MM.1S (cell line): ENCODE results near the gene KDM3A.

Experiments
- DNase-seq: peaks from one replicate; pipeline ENCODE4 v3.0.0-alpha.2; 2015
- H2AFZ ChIP-seq: fragments of 300-600 bp; sonication (generic); 2 replicates; pipeline ENCODE4 v1.6.0; 2016; ENCODE audit warnings: antibody characterized with exemption, low read length
- H3F3A ChIP-seq: fragments of 300-600 bp; sonication (generic); 2 replicates; pipeline ENCODE4 v1.6.1; 2016; ENCODE audit warnings: mild to moderate bottlenecking, antibody characterized with exemption, low read length, moderate library complexity, mixed read lengths; ENCODE audit not compliant: insufficient read depth
- H3K27ac ChIP-seq: fragments of 300-600 bp; sonication (generic); 2 replicates; pipeline ENCODE4 v1.5.1; 2016; ENCODE audit warnings: mild to moderate bottlenecking, low read length
- H3K27me3 ChIP-seq: fragments of 300-600 bp; sonication (generic); replicated peaks from 2 replicates; pipeline ENCODE4 v1.6.0; 2016; ENCODE audit warnings: low read length; ENCODE audit not compliant: insufficient read depth
- H3K36me3 ChIP-seq: fragments of 300-600 bp; sonication (generic); replicated peaks from 2 replicates; pipeline ENCODE4 v1.6.1; 2016; ENCODE audit warnings: mild to moderate bottlenecking, low read length, mixed read lengths; ENCODE audit not compliant: insufficient read depth
- H3K4me1 ChIP-seq: fragments of 300-600 bp; sonication (generic); 2 replicates; pipeline ENCODE4 v1.6.1; 2016; ENCODE audit warnings: low read length, mixed read lengths
- H3K4me2 ChIP-seq: fragments of 300-600 bp; sonication (generic); 2 replicates; pipeline ENCODE4 v1.6.0; 2016; ENCODE audit warnings: low read depth, low read length
- H3K4me3 ChIP-seq: fragments of 300-600 bp; sonication (generic); 2 replicates; pipeline ENCODE4 v1.5.1; 2016; ENCODE audit warnings: low read length, mixed read lengths
- H3K79me2 ChIP-seq: fragments of 300-600 bp; sonication (generic); 2 replicates; pipeline ENCODE4 v1.6.1; 2016; ENCODE audit warnings: mixed run types, low read length, mixed read lengths
- H3K9ac ChIP-seq: fragments of 300-600 bp; sonication (generic); 2 replicates; pipeline ENCODE4 v1.6.1; 2016; ENCODE audit warnings: low read length, mixed read lengths
- H3K9me2 ChIP-seq: fragments of 300-600 bp; sonication (generic); replicated peaks from 2 replicates; pipeline ENCODE4 v1.6.1; 2016; ENCODE audit warnings: mild to moderate bottlenecking, low read length, mixed read lengths; ENCODE audit not compliant: insufficient read depth
- H3K9me3 ChIP-seq: fragments of 300-600 bp; sonication (generic); replicated peaks from 2 replicates; pipeline ENCODE4 v1.6.1; 2016; ENCODE audit warnings: mild to moderate bottlenecking, low read length, mixed read lengths; ENCODE audit not compliant: insufficient read depth
- H4K20me1 ChIP-seq: fragments of 300-600 bp; sonication (generic); 2 replicates; pipeline ENCODE4 v1.6.1; 2016; ENCODE audit warnings: mild to moderate bottlenecking, low read length, moderate library complexity, mixed read lengths; ENCODE audit not compliant: insufficient read depth
- EZH2 ChIP-seq: fragments of 300-600 bp; sonication (generic); optimal IDR thresholded peaks from 2 replicates; pipeline ENCODE3; 2017; ENCODE audit warnings: low read depth, mild to moderate bottlenecking, antibody characterized with exemption, low read length, mixed read lengths
- EZH2phosphoT487 ChIP-seq: fragments of 300-600 bp; sonication (generic); IDR thresholded peaks from 2 replicates; pipeline ENCODE4 v1.6.1; 2018; ENCODE audit warnings: antibody characterized with exemption, low read length
- TF ChIP-seq, protein P1 (sequence below): fragments of 300-600 bp; sonication (generic); IDR thresholded peaks from 2 replicates; pipeline ENCODE4 v1.5.1; 2016; ENCODE audit warnings: antibody characterized with exemption, low read length, mixed read lengths

The KDM3A gene

DNA sequence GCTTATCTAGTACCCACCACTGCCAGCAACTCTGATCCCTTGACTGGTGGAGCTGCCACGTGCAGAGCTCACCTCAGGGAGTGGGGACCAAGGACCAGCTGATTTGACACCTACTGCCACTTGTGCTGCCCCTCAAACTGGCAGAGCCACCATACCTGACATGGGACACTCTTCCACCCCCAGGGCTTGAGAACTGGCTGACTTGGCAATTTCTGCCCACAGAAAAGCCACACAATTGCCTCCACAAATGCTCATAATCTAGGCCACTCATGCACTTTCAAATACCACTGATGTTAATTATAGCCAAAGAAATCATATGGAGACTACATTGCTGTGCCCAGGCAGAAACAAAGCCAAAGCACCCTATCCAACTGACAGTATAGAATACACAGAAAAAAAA, 11.8 kb upstream of the KDM3A start:
- Histone ChIP-seq H3K27me3 (no peaks in the 10 kb centered on the region), H3F3A (no peaks in the 10 kb centered on the region)
- TF ChIP-seq EZH2 (no peak), EZH2phosphoT487 (no peak)
- TF ChIP-seq, protein P1, sequence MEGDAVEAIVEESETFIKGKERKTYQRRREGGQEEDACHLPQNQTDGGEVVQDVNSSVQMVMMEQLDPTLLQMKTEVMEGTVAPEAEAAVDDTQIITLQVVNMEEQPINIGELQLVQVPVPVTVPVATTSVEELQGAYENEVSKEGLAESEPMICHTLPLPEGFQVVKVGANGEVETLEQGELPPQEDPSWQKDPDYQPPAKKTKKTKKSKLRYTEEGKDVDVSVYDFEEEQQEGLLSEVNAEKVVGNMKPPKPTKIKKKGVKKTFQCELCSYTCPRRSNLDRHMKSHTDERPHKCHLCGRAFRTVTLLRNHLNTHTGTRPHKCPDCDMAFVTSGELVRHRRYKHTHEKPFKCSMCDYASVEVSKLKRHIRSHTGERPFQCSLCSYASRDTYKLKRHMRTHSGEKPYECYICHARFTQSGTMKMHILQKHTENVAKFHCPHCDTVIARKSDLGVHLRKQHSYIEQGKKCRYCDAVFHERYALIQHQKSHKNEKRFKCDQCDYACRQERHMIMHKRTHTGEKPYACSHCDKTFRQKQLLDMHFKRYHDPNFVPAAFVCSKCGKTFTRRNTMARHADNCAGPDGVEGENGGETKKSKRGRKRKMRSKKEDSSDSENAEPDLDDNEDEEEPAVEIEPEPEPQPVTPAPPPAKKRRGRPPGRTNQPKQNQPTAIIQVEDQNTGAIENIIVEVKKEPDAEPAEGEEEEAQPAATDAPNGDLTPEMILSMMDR: no peak

GRCh38 chr2:86430368-86430767, 10.8 kb upstream of the KDM3A start:
- Histone ChIP-seq H3K27ac (no peak overlapping the region), H3K79me2 (no peaks in the 10 kb centered on the region), H3K4me3 (no peak overlapping the region), H2AFZ (no peak overlapping the region), H3K4me2 (no peak overlapping the region), H3F3A (no peaks in the 10 kb centered on the region), H3K9me2 (no peaks in the 10 kb centered on the region), H3K36me3 (no peaks in the 10 kb centered on the region), H3K4me1 (no peaks in the 10 kb centered on the region), H3K9me3 (no peaks in the 10 kb centered on the region), H3K9ac (no peak overlapping the region), H3K27me3 (no peaks in the 10 kb centered on the region), H4K20me1 (no peaks in the 10 kb centered on the region)
- no peak for DNase-seq
- TF ChIP-seq EZH2phosphoT487 (no peak), EZH2 (no peak)
- TF ChIP-seq, protein P1: no peak

More for the DNA sequence above, 11.8 kb upstream of the KDM3A start:
- no peak overlapping the region for H2AFZ ChIP-seq
- no peaks in the 10 kb centered on the region for H3K9me2 ChIP-seq
- H3K36me3 ChIP-seq: no peaks in the 10 kb centered on the region
- no peak overlapping the region for H3K4me2 ChIP-seq
- no peak for DNase-seq
- H3K9me3 ChIP-seq: no peaks in the 10 kb centered on the region
- no peaks in the 10 kb centered on the region for H4K20me1 ChIP-seq
- no peaks in the 10 kb centered on the region for H3K79me2 ChIP-seq
- no peak overlapping the region for H3K4me3 ChIP-seq
- no peak overlapping the region for H3K27ac ChIP-seq
- no peak overlapping the region for H3K9ac ChIP-seq
- H3K4me1 ChIP-seq: no peaks in the 10 kb centered on the region

DNA sequence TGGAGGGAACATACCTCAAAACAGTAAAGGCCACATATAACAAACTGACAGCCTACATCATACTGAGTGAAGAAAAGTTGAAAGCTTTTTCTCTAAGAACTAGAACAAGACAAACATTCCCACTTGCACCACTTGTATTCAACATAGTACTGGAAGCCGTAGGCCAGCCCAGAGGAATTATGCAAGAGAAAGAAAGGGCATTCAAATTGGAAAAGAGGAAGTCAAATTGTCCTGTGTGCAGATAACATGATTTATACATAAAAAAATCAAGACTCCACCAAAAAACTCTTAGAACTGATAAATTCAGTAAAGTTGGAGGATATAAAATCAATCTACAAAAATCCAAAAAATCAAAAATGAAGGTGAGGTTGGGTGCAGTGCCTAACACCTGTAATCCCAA, 8.0 kb upstream of the KDM3A start:
- no peaks in the 10 kb centered on the region for H3K36me3 ChIP-seq
- no peaks in the 10 kb centered on the region for H3F3A ChIP-seq
- H4K20me1 ChIP-seq: no peaks in the 10 kb centered on the region
- no peaks in the 10 kb centered on the region for H3K27me3 ChIP-seq
- no peaks in the 10 kb centered on the region for H3K9me2 ChIP-seq
- no peak overlapping the region for H2AFZ ChIP-seq
- peaks cover 8% of the 10 kb centered on the region; the same call in 1 of the 2 replicates for H3K4me1 ChIP-seq
- H3K4me2 ChIP-seq: no peak overlapping the region
- H3K79me2 ChIP-seq: no peaks in the 10 kb centered on the region
- H3K9ac ChIP-seq: no peak overlapping the region
- H3K4me3 ChIP-seq: no peak overlapping the region
- TF ChIP-seq EZH2 (no peak), EZH2phosphoT487 (no peak)
- TF ChIP-seq, protein P1: no peak
- no peak for DNase-seq
- H3K9me3 ChIP-seq: no peaks in the 10 kb centered on the region
- no peak overlapping the region for H3K27ac ChIP-seq
